ENCODE data around the gene ZNF12.

ZNF12 gene

DNA sequence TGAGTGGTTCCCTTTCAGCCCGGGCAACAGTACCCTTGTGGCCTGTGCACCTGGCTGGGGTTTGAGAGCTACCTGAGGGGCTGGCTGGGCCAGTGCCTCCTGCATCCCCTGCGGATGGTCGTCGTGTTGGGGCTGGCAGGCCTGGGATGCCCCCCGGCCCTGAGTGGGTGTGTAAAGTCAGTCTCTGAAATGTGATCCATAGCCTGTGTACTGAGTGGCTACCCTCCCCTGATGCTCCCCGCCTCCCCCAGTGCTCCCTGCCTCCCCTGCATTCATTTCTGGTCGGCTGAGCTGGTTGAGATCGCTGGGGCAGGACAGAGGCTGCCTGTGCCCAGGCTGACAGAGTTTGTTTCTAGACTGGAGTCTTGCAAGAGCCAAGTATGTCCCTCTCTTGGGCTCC, 60.3 kb downstream of the ZNF12 start:
- DNase-seq, result no peak

DNA sequence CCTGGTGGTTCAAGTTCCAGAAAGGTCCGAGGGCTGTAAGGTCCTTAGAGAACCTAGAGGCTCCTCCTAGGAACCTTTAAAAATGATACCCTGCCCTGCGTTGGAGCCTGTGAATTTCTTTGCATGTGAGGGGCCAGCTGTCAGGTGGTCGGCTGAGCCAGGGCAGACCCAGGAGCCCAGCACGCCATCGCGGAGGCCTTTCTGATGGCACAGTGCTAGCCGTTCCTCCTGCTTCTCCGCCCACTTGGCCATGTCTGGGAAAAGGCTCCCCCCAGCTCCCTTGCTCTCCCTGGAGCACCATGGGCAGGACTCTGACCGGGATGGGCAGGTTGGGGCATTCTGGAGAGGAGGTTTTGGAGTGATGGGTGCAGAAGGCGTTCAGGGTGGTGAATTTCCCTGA, 62.0 kb downstream of the ZNF12 start:
- no peak for DNase-seq

DNA sequence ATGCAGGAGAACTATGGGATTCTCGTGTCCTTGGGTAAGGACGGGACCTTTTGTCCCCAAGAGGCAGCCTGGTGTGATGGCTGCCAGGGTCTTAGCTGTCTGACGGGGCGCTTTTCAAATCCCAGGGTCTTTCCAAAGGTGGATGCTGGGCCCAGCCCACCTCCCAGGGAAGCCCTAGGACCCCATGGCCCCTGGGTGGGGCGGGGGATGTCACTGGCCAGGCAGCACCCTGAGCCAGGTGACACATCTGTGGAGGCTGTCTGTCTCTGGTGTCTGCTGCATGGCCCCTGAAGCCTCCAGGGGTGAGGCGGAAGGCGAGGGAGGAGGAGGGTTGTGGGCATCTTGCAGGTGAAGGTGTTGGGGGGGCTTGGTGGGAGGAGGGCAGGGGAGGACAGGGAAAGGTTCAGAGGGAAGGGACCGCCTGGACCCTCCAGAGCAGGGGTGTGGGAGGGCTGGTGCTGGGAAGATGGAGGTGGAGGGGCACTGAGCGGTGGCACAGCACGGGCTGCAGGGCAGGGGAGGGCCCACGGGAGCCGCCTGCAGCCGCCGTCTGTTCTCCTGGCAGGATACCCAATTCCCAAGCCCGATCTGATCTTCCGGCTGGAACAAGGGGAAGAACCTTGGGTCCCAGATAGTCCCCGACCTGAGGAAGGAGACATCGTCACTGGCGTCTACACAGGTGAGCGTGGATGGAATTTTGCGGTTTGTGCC, 62.7 kb downstream of the ZNF12 start:
- no peak for DNase-seq

DNA sequence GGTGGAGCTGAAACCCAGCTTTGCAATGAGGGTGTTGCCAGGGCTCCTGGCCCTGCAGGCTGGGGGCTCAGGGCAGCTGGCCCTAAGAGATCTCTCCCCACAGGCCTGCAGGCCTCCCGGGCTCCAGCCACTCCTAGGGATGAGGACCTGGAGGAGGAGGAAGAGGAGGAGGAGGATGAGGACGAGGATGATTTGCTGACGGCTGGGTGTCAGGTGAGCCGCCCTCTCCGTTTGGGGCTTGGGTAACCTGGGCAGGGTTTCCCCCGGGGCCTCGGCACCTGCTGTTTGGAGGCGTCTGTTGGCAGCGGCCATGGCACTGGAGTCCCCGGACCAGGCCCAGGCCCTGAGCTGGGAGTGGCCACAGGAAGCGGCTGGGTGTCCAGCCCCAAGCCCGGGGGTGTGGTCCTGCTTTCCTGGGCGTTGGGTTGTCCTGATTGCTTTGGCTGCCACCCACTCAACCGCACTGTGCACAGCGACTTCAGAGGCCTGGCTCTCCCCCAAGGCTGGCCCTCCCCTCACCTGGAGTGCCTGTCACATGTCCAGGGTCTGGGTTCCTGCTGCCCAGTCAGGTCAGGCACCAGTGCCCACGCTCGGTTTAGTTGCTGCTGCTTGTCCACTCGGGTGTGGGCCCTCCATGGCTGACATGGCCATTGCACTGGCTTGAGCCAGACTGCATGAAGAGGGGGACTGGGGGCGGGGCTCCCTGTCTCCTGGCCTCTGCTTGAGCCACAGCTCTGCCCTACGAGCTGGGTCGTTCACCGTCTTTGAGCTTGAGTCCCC, 63.7 kb downstream of the ZNF12 start:
- DNase-seq, result no peak

DNA sequence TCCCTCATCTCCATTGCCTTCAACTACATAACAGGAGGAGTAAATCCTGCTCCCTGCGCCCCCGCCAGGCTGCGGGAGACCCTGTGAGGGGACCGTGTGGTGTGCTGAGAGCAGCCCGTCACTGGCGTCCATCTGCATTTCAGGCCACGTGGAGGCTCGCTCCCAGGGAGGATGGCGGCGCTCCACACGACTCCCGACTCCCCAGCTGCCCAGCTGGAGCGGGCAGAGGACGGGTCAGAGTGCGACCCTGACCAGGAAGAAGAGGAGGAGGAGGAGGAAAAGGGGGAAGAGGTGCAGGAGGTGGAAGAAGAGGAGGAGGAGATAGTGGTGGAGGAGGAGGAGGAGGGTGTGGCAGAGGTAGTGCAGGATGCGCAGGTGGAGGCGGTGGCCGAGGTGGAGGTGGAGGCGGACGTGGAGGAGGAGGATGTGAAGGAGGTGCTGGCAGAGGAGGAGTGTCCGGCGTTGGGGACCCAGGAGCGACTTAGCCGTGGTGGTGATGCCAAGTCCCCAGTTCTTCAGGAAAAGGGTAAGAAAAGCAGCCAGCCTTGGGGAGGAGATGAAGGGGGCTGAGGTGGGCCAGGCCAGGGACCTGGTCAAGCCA, 64.4 kb downstream of the ZNF12 start:
- no peak for DNase-seq

DNA sequence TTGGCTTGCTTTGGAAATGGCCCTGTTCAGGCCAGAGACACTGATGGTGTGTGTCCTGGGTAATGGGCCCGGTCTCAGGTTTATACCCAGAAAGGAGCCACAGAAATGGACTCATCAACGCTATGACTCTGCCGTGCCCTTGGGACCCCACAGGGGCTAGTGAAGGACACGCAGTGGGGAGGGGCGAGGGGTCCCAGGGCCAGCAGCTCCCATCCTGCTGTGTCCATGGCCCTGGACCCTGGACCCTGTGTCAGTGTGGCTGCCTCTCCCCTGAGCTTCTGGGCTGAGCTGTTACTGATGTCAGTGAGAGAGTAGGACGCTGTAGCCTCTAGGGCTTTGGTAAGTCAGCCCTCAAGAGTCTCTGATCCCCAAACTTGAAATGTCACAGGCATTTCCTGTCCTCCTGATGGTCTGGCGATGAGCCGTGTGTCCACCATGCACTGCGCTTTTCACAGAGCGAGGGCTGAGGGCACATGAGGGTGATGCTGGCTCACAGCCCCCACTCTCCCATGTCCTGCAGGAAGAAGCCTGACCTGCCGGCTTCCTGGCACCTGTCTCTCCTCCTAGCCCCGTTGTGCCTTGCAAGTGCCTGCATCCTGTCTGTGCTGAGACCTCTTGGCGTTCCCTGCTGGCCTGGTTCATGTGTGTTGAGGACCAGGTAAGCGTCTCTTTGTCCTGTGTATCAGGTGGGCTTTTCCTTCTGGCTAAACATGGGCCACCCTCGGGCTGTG, 65.3 kb downstream of the ZNF12 start:
- no peak for DNase-seq

DNA sequence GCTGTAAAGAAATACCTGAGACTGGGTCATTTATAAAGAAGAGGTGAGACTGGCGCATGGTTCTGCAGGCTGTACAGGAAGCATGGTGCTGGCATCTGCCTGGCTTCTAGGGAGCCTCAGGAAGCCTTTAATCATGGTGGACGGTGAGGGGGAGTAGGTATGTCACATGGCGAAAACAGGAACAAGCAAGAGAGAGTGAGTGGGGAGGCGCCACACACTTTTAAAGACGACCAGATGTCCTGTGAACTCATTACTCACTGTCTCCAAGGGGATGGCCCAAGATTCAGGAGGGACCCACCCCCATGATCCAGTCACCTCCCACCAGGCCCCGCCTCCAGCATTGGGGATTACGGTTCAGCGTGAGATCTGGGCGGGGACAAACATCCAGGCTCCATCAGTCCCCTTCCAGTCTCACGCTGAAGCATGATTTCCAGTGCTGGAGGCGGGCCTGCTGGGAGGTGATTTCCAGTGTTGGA, 66.5 kb downstream of the ZNF12 start:
- no peak for DNase-seq

DNA sequence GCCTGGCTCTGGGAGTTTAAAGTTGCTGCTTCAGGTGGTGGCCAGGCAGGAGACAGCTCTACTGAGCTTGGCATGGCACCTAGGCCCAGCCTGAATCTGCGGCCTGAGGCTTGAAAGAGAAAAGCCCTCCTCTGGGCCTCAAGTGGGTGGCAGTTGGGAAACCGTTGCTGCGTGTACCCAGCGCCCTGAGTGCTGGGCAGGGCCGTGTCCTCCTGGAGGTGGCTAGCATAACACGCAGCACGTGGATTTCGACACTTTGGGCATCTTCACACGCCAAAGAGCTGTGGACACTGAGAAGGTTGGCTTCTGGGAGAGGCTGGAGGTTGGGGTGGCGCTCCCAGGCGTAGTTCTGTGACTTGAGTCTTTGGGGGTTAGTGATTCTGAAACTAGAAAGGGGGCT, 67.1 kb downstream of the ZNF12 start:
- no peak for DNase-seq

DNA sequence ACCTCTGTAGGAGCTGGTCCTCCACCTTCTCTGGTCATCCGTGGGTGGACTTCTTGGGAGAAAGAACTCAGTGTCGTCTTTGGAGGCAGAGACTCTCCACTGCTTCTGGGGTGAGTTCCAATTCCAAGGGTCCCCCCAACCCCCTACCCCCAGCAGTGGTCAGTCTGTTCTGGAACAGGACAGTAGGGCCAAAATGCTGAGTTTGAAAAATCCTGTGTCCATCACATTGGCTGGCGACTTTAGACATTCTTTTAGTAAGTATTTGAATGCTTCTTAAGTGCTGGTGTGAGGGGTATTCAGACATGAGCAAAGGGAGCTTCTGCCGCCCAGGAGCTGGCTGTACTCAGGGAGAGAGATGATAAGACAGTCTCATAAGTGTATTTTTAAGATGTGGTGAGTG, 67.7 kb downstream of the ZNF12 start:
- DNase-seq, result no peak
